Upper lobe of right lung (tissue), 1 donor: Measurements from ENCODE around the gene PIGQ. TPM values are rescaled to one million over a fixed set of nuclear protein-coding genes. Genes with fewer than 3 reads are reported as not detected.

Experiments
- ATAC-seq: fragments of 200-7000 bp; cut with Tn5 transposase; one replicate; pipeline ENCODE4 v1.9.1; 2020; ENCODE audit warnings: mild to moderate bottlenecking, moderate library complexity
- DNase-seq: peaks from one replicate; pipeline ENCODE4 v3.0.0-alpha.2; 2020
- H3K27ac ChIP-seq: fragments of 200-600 bp; one replicate; pipeline ENCODE4 v1.8.0; 2022
- H3K27me3 ChIP-seq: fragments of 200-600 bp; one replicate; pipeline ENCODE4 v1.8.0; 2022; ENCODE audit warnings: mild to moderate bottlenecking
- H3K36me3 ChIP-seq: fragments of 200-600 bp; one replicate; pipeline ENCODE4 v1.8.0; 2022
- H3K4me1 ChIP-seq: fragments of 200-600 bp; one replicate; pipeline ENCODE4 v1.8.0; 2022
- H3K4me3 ChIP-seq: fragments of 200-600 bp; one replicate; pipeline ENCODE4 v1.8.0; 2022; ENCODE audit warnings: mild to moderate bottlenecking
- H3K9me3 ChIP-seq: fragments of 200-600 bp; one replicate; pipeline ENCODE4 v1.8.0; 2022
- CTCF ChIP-seq: fragments of 200-600 bp; IDR thresholded peaks from one replicate; pipeline ENCODE4 v1.8.0; 2022; ENCODE audit warnings: antibody characterized with exemption
- intact Hi-C: fragments of 100-400 bp; cut with DNase I; formaldehyde crosslinking; loops from one replicate; pipeline ENCODE4 v1.11.0; 2022
- total RNA-seq: library from RNA; stranded (reverse); fragmentation: NEBNext Ultra II Directional; extraction: Animal tissue kit (Norgen Biotek cat#: 25700); gene quantifications from one replicate; pipeline ENCODE4 v1.2.1, GENCODE V29; 2021
- donor health status: DM: no; HTN: yes; CAD: no; lungs with severe emphysema.

Gene PIGQ
- total RNA-seq, 1 donor from 2014 or later, result 59.4 TPM

GRCh38 chr16:560204-560700, 9.5 kb upstream of the PIGQ start, which contains the start of gene PRR35:
TSS of gene PRR35 (plus strand) at chr16:560394. CDS start at chr16:563295, 2,901 bp downstream.
- Histone ChIP-seq H3K36me3 (no peaks in the 10 kb centered on the region), H3K27ac (no peak within 1 kb of the TSS), H3K4me3 (no peak within 1 kb of the TSS), H3K4me1 (no peaks in the 10 kb centered on the region), H3K27me3 (peaks cover 29% of the 10 kb centered on the region), H3K9me3 (no peaks in the 10 kb centered on the region)
- no peak for ATAC-seq
- no peak for TF ChIP-seq CTCF
- DNase-seq, result no peak
- intact Hi-C loops, result no loop called here

GRCh38 chr16:560701-561412, 8.9 kb upstream of the PIGQ start:
- DNase-seq, result no peak
- no peak overlapping the region for H3K27ac ChIP-seq
- peaks cover 29% of the 10 kb centered on the region for H3K27me3 ChIP-seq
- no peak overlapping the region for H3K4me3 ChIP-seq
- TF ChIP-seq CTCF, result no peak
- no peak for ATAC-seq
- H3K9me3 ChIP-seq, result no peaks in the 10 kb centered on the region
- intact Hi-C loops, result no loop called here
- no peaks in the 10 kb centered on the region for H3K36me3 ChIP-seq
- H3K4me1 ChIP-seq, result peaks cover under 1% of the 10 kb centered on the region

- Histone ChIP-seq H3K27me3 (peaks cover 29% of the 10 kb centered on the region), H3K4me1 (peaks cover 6% of the 10 kb centered on the region), H3K36me3 (no peaks in the 10 kb centered on the region), H3K4me3 (no peak overlapping the region), H3K27ac (no peak overlapping the region), H3K9me3 (no peaks in the 10 kb centered on the region)
- no peak for TF ChIP-seq CTCF
- DNase-seq, result no peak
- ATAC-seq, result no peak
- intact Hi-C loops, result no loop called here
Measured at GRCh38 chr16:561413-561794, 8.4 kb upstream of the PIGQ start.

GRCh38 chr16:561957-562938, 7.5 kb upstream of the PIGQ start:
- Histone ChIP-seq H3K36me3 (no peaks in the 10 kb centered on the region), H3K9me3 (no peaks in the 10 kb centered on the region), H3K27ac (no peak overlapping the region), H3K27me3 (peaks cover 29% of the 10 kb centered on the region), H3K4me1 (peaks cover 14% of the 10 kb centered on the region), H3K4me3 (no peak overlapping the region)
- DNase-seq, result no peak
- intact Hi-C loops, result no loop called here
- no peak for TF ChIP-seq CTCF
- ATAC-seq, result no peak

- no peak for DNase-seq
- no peak for ATAC-seq
Measured at GRCh38 chr16:563072-563644, 6.6 kb upstream of the PIGQ start.

More at GRCh38 chr16:563072-563644, 6.6 kb upstream of the PIGQ start:
- H3K9me3 ChIP-seq, result no peaks in the 10 kb centered on the region
- H3K36me3 ChIP-seq, result no peaks in the 10 kb centered on the region
- H3K27me3 ChIP-seq, result peaks cover 29% of the 10 kb centered on the region
- no peak overlapping the region for H3K27ac ChIP-seq
- H3K4me3 ChIP-seq, result no peak overlapping the region
- peaks cover 22% of the 10 kb centered on the region for H3K4me1 ChIP-seq
- no peak for TF ChIP-seq CTCF
- intact Hi-C loops, result no loop called here
